OCI-LY7 (cell line): ENCODE results near the gene SPRN. TPM values are rescaled to one million over a fixed set of nuclear protein-coding genes. Genes with fewer than 3 reads are reported as not detected.

Source experiments
- BruUV-seq: library from RNA; stranded (reverse); fragments of 400-500 nt; replicated peaks from 2 replicates; lab custom pipeline; 2021; lab: Mats Ljungman, UMichigan
- CTCF ChIA-PET: fragments of 300-600 bp; sonication (Branson Sonifier 250); formaldehyde crosslinking; loops from one replicate; lab custom pipeline; 2022; ENCODE audit warnings: antibody characterized with exemption; ENCODE audit not compliant: unreplicated experiment; lab: Charles Lee
- POLR2A ChIA-PET: fragments of 300-600 bp; sonication (Branson Sonifier 250); formaldehyde crosslinking; loops from one replicate; lab custom pipeline; 2022; ENCODE audit warnings: antibody characterized with exemption; lab: Charles Lee
- DNase-seq: peaks from one replicate; pipeline ENCODE4 v3.0.0-alpha.2; 2015; ENCODE audit warnings: low spot score
- H2AFZ ChIP-seq: fragments of 200-600 bp; sonication (generic), shearing (Covaris generic); 2 replicates; pipeline ENCODE4 v1.6.1; 2014; ENCODE audit warnings: mild to moderate bottlenecking, antibody characterized with exemption, low read length, moderate library complexity
- H3K27ac ChIP-seq: fragments of 200-600 bp; sonication (generic); 2 replicates; pipeline ENCODE4 v1.5.1; 2014; ENCODE audit warnings: mixed run types, low read depth, mild to moderate bottlenecking, moderate library complexity, low read length, inconsistent platforms; ENCODE audit not compliant: poor library complexity, severe bottlenecking
- H3K36me3 ChIP-seq: fragments of 200-600 bp; sonication (generic); 2 replicates; pipeline ENCODE4 v1.6.1; 2014; ENCODE audit warnings: mild to moderate bottlenecking, antibody characterized with exemption, low read length, moderate library complexity, mixed read lengths; ENCODE audit not compliant: insufficient read depth
- H3K4me1 ChIP-seq: fragments of 200-600 bp; sonication (generic); 2 replicates; pipeline ENCODE4 v1.5.1; 2014; ENCODE audit warnings: mild to moderate bottlenecking, low read length; ENCODE audit not compliant: insufficient read depth, poor library complexity, severe bottlenecking
- H3K4me2 ChIP-seq: fragments of 200-600 bp; sonication (generic); 2 replicates; pipeline ENCODE4 v1.6.1; 2014; ENCODE audit warnings: mild to moderate bottlenecking, low read length
- H3K4me3 ChIP-seq: fragments of 200-600 bp; sonication (generic); 2 replicates; pipeline ENCODE4 v1.5.1; 2014; ENCODE audit warnings: mild to moderate bottlenecking, low read depth, low read length; ENCODE audit not compliant: poor library complexity, severe bottlenecking
- H3K79me2 ChIP-seq: fragments of 200-600 bp; sonication (generic); 2 replicates; pipeline ENCODE4 v1.6.1; 2016; ENCODE audit warnings: low read depth, mild to moderate bottlenecking, low read length, moderate library complexity, mixed read lengths; ENCODE audit not compliant: insufficient read depth
- H3K9me2 ChIP-seq: fragments of 200-600 bp; sonication (generic); 2 replicates; pipeline ENCODE4 v1.6.1; 2016; ENCODE audit warnings: mild to moderate bottlenecking, low read length, mixed read lengths; ENCODE audit not compliant: insufficient read depth
- H3K9me3 ChIP-seq: fragments of 200-600 bp; sonication (generic); 2 replicates; pipeline ENCODE4 v1.6.1; 2014; ENCODE audit warnings: mild to moderate bottlenecking, mixed run types, low read length, mixed read lengths
- H4K20me1 ChIP-seq: fragments of 200-600 bp; sonication (generic); 2 replicates; pipeline ENCODE4 v1.6.1; 2014; ENCODE audit warnings: mild to moderate bottlenecking, antibody characterized with exemption, low read length, moderate library complexity, mixed read lengths; ENCODE audit not compliant: insufficient read depth
- EZH2phosphoT487 ChIP-seq: fragments of 200-600 bp; sonication (generic); IDR thresholded peaks from 2 replicates; pipeline ENCODE4 v1.6.1; 2018; ENCODE audit warnings: low read depth, borderline replicate concordance, mild to moderate bottlenecking, mixed run types, antibody characterized with exemption, low read length, moderate library complexity, mixed read lengths
- intact Hi-C: fragments of 100-400 bp; cut with micrococcal nuclease; formaldehyde crosslinking; loops from one replicate; pipeline ENCODE4 v1.10.0; 2022; ENCODE audit not compliant: unreplicated experiment
- microRNA-seq: library from miRNA; unstranded; fragments of <30 nt; microRNA quantifications from one replicate; pipeline ENCODE4 v1.2.0, GENCODE V29; 2022; ENCODE audit warnings: borderline replicate concordance
- small RNA-seq: library from RNA; depleted of rRNA; stranded (forward); fragments of <200 nt; gene quantifications from one replicate; pipeline ENCODE3, GENCODE V24; 2014
- total RNA-seq, 2 experiments: library from RNA; depleted of rRNA in 1 of 2; stranded (reverse); fragments of >200 nt in 1 of 2; shearing (Covaris generic) in 1 of 2; gene quantifications; 2 replicates each; pipeline ENCODE4 v1.2.3, GENCODE V29; 2014 to 2022
- TF ChIP-seq, protein P1 (sequence below): fragments of 200-600 bp; sonication (generic); conservative IDR thresholded peaks from 2 replicates; pipeline ENCODE4 v1.5.1; 2014; ENCODE audit warnings: mild to moderate bottlenecking, antibody characterized with exemption, low read length, moderate library complexity, mixed read lengths

Gene SPRN
- total RNA-seq, 2 experiments from 2014 or later = not detected

DNA sequence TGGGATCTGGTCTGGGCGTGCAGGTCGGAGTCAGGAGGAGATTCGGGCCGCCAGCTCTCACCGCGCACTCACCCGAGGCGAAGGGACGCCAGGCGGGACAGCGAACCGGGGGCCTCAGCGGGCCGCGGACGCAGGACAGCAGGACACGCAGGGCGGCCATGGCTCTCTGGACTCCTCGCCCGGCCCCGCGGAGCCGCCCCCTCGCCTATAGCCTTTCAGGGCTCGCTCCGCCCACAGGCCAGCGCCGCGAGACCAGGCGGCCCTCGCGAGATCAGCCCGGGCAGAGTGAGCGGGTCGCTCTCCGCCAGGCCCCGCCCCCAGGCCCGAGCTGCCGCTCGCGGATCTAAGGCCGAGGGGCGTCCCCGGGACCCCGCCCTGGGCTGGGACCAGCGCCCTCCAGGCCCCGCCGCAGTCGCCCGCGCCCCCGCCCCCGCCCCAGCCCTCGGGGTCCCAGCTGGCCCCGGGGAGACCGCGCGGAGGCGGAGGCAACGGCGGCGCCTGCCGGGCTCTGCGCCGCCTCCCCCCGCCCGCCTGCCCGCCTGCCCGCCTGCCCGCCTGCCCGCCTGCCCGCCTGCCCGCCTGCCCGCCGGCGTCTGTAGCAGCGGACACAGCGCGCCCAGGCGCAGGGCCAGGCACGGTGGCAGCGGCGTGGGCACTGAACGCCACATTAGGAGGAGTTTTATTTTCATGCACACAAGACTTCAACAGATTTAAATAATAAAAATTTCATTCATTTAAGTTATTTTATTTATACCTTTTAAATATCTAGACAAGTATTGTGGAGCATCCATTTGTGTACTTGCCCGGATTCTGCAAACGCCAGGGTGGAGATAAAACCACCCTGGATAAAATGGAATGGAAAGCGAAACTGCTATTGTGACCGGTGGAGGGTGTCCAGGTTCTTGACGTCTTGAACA lies 51.0 kb downstream of the SPRN start, which contains the start of gene ECHS1:
Gene ECHS1 (minus strand): TSS at position 181 of the 917 bp plus-strand sequence. CDS start 21 bp downstream, at position 160.
- DNase-seq = peak; percentile 94
- ChIA-PET POLR2A (interaction anchor here (0.6 to 0.7 kb wide), 3 partner anchors 17 to 911 kb away, joined by 3 to 9 read pairs (median 4); no protein-coding TSS in a partner anchor), CTCF (no interaction called here)
- Histone ChIP-seq H3K4me3 (peak within 1 kb of the TSS; percentile 85), H3K27ac (peak within 1 kb of the TSS; percentile 12), H3K9me2 (no peaks in the 10 kb centered on the region), H3K36me3 (peaks cover 7% of the 10 kb centered on the region; the same call in 1 of the 2 replicates), H2AFZ (no peak within 1 kb of the TSS), H4K20me1 (no peaks in the 10 kb centered on the region), H3K9me3 (no peaks in the 10 kb centered on the region), H3K4me2 (peak within 1 kb of the TSS; percentile 70), H3K79me2 (no peaks in the 10 kb centered on the region), H3K4me1 (peaks cover 29% of the 10 kb centered on the region)
- no peak for TF ChIP-seq EZH2phosphoT487
- TF ChIP-seq, protein P1, sequence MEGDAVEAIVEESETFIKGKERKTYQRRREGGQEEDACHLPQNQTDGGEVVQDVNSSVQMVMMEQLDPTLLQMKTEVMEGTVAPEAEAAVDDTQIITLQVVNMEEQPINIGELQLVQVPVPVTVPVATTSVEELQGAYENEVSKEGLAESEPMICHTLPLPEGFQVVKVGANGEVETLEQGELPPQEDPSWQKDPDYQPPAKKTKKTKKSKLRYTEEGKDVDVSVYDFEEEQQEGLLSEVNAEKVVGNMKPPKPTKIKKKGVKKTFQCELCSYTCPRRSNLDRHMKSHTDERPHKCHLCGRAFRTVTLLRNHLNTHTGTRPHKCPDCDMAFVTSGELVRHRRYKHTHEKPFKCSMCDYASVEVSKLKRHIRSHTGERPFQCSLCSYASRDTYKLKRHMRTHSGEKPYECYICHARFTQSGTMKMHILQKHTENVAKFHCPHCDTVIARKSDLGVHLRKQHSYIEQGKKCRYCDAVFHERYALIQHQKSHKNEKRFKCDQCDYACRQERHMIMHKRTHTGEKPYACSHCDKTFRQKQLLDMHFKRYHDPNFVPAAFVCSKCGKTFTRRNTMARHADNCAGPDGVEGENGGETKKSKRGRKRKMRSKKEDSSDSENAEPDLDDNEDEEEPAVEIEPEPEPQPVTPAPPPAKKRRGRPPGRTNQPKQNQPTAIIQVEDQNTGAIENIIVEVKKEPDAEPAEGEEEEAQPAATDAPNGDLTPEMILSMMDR = no peak
- no TSS peak for BruUV-seq
- intact Hi-C loops = no loop called here

DNA sequence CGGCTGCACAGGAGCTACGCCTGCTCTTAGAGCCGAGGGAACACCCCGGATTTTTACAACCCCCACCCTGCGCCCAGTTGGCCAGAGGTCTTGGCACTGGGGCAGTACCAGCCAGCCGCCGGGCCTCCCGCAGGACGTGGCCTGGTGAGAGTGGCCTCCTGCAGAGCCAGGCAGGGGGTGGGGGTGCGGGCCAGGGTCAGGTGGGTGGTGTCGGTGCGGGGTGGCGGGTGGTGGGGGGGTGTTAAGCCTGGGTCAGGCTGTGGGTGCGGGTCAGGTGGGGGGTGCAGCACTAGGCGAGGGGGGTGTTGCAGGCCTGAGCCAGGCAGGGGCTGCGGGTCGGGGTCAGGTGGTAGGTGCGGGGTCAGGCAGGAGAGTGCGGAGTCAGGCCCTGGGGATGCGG lies 51.9 kb downstream of the SPRN start:
- TF ChIP-seq, protein P1 = no peak
- TF ChIP-seq EZH2phosphoT487 = no peak
- H3K27ac ChIP-seq = no peak overlapping the region
- ChIA-PET CTCF (no interaction called here), POLR2A (no interaction called here)
- peak overlapping the region; percentile 34 for H3K4me2 ChIP-seq
- peak overlapping the region; percentile 85 for H3K4me3 ChIP-seq
- no TSS peak for BruUV-seq
- no peak overlapping the region for H2AFZ ChIP-seq
- no peaks in the 10 kb centered on the region for H3K9me3 ChIP-seq
- no peaks in the 10 kb centered on the region for H3K9me2 ChIP-seq
- no peaks in the 10 kb centered on the region for H4K20me1 ChIP-seq
- H3K36me3 ChIP-seq = peaks cover 7% of the 10 kb centered on the region; the same call in 1 of the 2 replicates
- no peaks in the 10 kb centered on the region for H3K79me2 ChIP-seq
- intact Hi-C loops = no loop called here
- no peak for DNase-seq
- H3K4me1 ChIP-seq = peaks cover 21% of the 10 kb centered on the region

Small RNA genes lying within 50 kb of the gene (microRNA-seq; reads per million reads assigned to microRNA genes)
- 25.0 reads per million, percentile 33 among the genes with 10 or more reads in this experiment for gene MIR3944

Small RNA genes lying within 50 kb of the gene (small RNA-seq; reads per million reads assigned to genes)
- gene AL360181.4 (not detected), gene MIR3944 (not detected)

Other genes starting within 250 kb of the SPRN start
- gene UTF1, start 194.4 kb downstream of the SPRN start, total RNA-seq (2014; rRNA removed; shearing (Covaris generic)) = not detected in 2 replicates
- not detected in 2 replicates for gene UTF1, start 194.4 kb downstream of the SPRN start, total RNA-seq (2022)
- not detected in 2 replicates for gene VENTX, start 186.8 kb downstream of the SPRN start, total RNA-seq (2014; rRNA removed; shearing (Covaris generic))
- gene VENTX, start 186.8 kb downstream of the SPRN start, total RNA-seq (2022) = not detected in 2 replicates
- gene ADAM8, start 147.8 kb downstream of the SPRN start, total RNA-seq (2014; rRNA removed; shearing (Covaris generic)) = 7.5 and 10.0 TPM in 2 replicates
- gene ADAM8, start 147.8 kb downstream of the SPRN start, total RNA-seq (2022) = 16.3 and 17.6 TPM in 2 replicates
- gene TUBGCP2, start 115.8 kb downstream of the SPRN start, total RNA-seq (2014; rRNA removed; shearing (Covaris generic)) = 37.8 and 40.5 TPM in 2 replicates
- gene TUBGCP2, start 115.8 kb downstream of the SPRN start, total RNA-seq (2022) = 53.0 and 56.1 TPM in 2 replicates
- gene ZNF511, start 115.7 kb downstream of the SPRN start, total RNA-seq (2014; rRNA removed; shearing (Covaris generic)) = 64.7 and 95.0 TPM in 2 replicates
- 60.6 and 68.8 TPM in 2 replicates for gene ZNF511, start 115.7 kb downstream of the SPRN start, total RNA-seq (2022)
- gene CALY, start 87.7 kb downstream of the SPRN start, total RNA-seq (2014; rRNA removed; shearing (Covaris generic)) = not detected in 2 replicates
- gene CALY, start 87.7 kb downstream of the SPRN start, total RNA-seq (2022) = not detected in 2 replicates
- gene PRAP1, start 77.3 kb downstream of the SPRN start, total RNA-seq (2014; rRNA removed; shearing (Covaris generic)) = not detected in 2 replicates
- not detected in 2 replicates for gene PRAP1, start 77.3 kb downstream of the SPRN start, total RNA-seq (2022)
- gene FUOM, start 66.6 kb downstream of the SPRN start, total RNA-seq (2014; rRNA removed; shearing (Covaris generic)) = 46.0 and 47.5 TPM in 2 replicates
- gene FUOM, start 66.6 kb downstream of the SPRN start, total RNA-seq (2022) = 23.6 and 30.4 TPM in 2 replicates
- 39.5 and 48.3 TPM in 2 replicates for gene ECHS1, start 51.3 kb downstream of the SPRN start, total RNA-seq (2014; rRNA removed; shearing (Covaris generic))
- 42.2 and 46.2 TPM in 2 replicates for gene ECHS1, start 51.3 kb downstream of the SPRN start, total RNA-seq (2022)
- gene PAOX, start 45.4 kb downstream of the SPRN start, total RNA-seq (2014; rRNA removed; shearing (Covaris generic)) = 5.9 and 10.7 TPM in 2 replicates
- gene PAOX, start 45.4 kb downstream of the SPRN start, total RNA-seq (2022) = 16.0 and 28.1 TPM in 2 replicates
- gene MTG1, start 30.5 kb downstream of the SPRN start, total RNA-seq (2014; rRNA removed; shearing (Covaris generic)) = 60.3 and 85.6 TPM in 2 replicates
- gene MTG1, start 30.5 kb downstream of the SPRN start, total RNA-seq (2022) = 101 and 107 TPM in 2 replicates
- gene SCART1, start 29.3 kb upstream of the SPRN start, total RNA-seq (2014; rRNA removed; shearing (Covaris generic)) = 7.3 and 10.0 TPM in 2 replicates
- 10.9 and 15.2 TPM in 2 replicates for gene SCART1, start 29.3 kb upstream of the SPRN start, total RNA-seq (2022)
- gene CYP2E1, start 102.7 kb upstream of the SPRN start, total RNA-seq (2014; rRNA removed; shearing (Covaris generic)) = 1.9 and 2.7 TPM in 2 replicates
- gene CYP2E1, start 102.7 kb upstream of the SPRN start, total RNA-seq (2022) = 1.7 and 2.4 TPM in 2 replicates
- not detected in 2 replicates for gene SYCE1, start 141.0 kb upstream of the SPRN start, total RNA-seq (2014; rRNA removed; shearing (Covaris generic))
- not detected in 2 replicates for gene SYCE1, start 141.0 kb upstream of the SPRN start, total RNA-seq (2022)
- not detected in 2 replicates for gene FRG2B, start 202.2 kb upstream of the SPRN start, total RNA-seq (2014; rRNA removed; shearing (Covaris generic))
- gene FRG2B, start 202.2 kb upstream of the SPRN start, total RNA-seq (2022) = not detected in 2 replicates